Panc1 (cell line): ENCODE data around the gene OR12D1. TPM values are rescaled to one million over a fixed set of nuclear protein-coding genes. Genes with fewer than 3 reads are reported as not detected.

ENCODE experiments used
- ATAC-seq: fragments of 200-7000 bp; cut with Tn5 transposase; 2 replicates; pipeline ENCODE4 v1.9.1; 2020; ENCODE audit warnings: mild to moderate bottlenecking, moderate library complexity
- Bru-seq: library from RNA; stranded (reverse); fragments of 400-500 nt; gene quantifications from one replicate; lab custom pipeline; 2021; lab: Mats Ljungman, UMichigan
- BruChase-seq, 2 experiments: library from RNA; stranded (reverse); fragments of 400-500 nt; gene quantifications; one replicate each; lab custom pipeline; 2021; lab: Mats Ljungman, UMichigan
- BruUV-seq: library from RNA; stranded (reverse); fragments of 400-500 nt; replicated peaks from 2 replicates; lab custom pipeline; 2021; lab: Mats Ljungman, UMichigan
- CTCF ChIA-PET: fragments of 300-600 bp; sonication (Branson Sonifier 250); formaldehyde crosslinking; loops from one replicate; lab custom pipeline; 2022; ENCODE audit warnings: antibody characterized with exemption; lab: Charles Lee
- POLR2A ChIA-PET: fragments of 300-600 bp; sonication (Branson Sonifier 250); formaldehyde crosslinking; loops from one replicate; lab custom pipeline; 2022; ENCODE audit warnings: antibody characterized with exemption; lab: Charles Lee
- DNase-seq: peaks from one replicate; pipeline ENCODE4 v3.0.0-alpha.2; 2010; ENCODE audit warnings: low read depth, low spot score
- H3K27ac ChIP-seq: 2 replicates; pipeline ENCODE4 v1.5.1; 2011; ENCODE audit warnings: mild to moderate bottlenecking, low read length, inconsistent platforms
- H3K27me3 ChIP-seq: fragments of 200-500 bp; sonication (Bioruptor generic); 2 replicates; pipeline ENCODE4 v1.6.0; 2014; ENCODE audit warnings: low read length, inconsistent platforms; ENCODE audit not compliant: control insufficient read depth, insufficient read depth
- H3K36me3 ChIP-seq: fragments of 200-500 bp; sonication (Bioruptor generic); 2 replicates; pipeline ENCODE4 v1.5.1; 2014; ENCODE audit warnings: inconsistent platforms, mild to moderate bottlenecking, low read length, moderate library complexity; ENCODE audit not compliant: control insufficient read depth, insufficient read depth
- H3K4me1 ChIP-seq: 2 replicates; pipeline ENCODE4 v1.5.1; 2011; ENCODE audit warnings: inconsistent platforms, mild to moderate bottlenecking, low read length, moderate library complexity; ENCODE audit not compliant: control insufficient read depth, insufficient read depth
- H3K4me3 ChIP-seq, 2 experiments: 2 replicates each; pipeline ENCODE4 v1.5.1; 2011 to 2012; ENCODE audit warnings: low read depth in 2 of 2, low read length in 2 of 2, mild to moderate bottlenecking in 2 of 2, inconsistent platforms in 1 of 2, moderate library complexity in 1 of 2
- H3K9me3 ChIP-seq: fragments of 200-500 bp; sonication (Bioruptor generic); 2 replicates; pipeline ENCODE4 v1.5.1; 2014; ENCODE audit warnings: low read depth, mild to moderate bottlenecking, inconsistent platforms, low read length, moderate library complexity; ENCODE audit not compliant: control insufficient read depth, insufficient read depth
- CTCF ChIP-seq: fragments of 450-650 bp; IDR thresholded peaks from 2 replicates; pipeline ENCODE4 v1.5.1; 2017; ENCODE audit warnings: mild to moderate bottlenecking
- POLR2AphosphoS5 ChIP-seq: IDR thresholded peaks from 2 replicates; pipeline ENCODE4 v1.6.1; 2012; ENCODE audit warnings: mild to moderate bottlenecking, low read depth, low read length, moderate library complexity
- SIN3A ChIP-seq: IDR thresholded peaks from 2 replicates; pipeline ENCODE4 v1.6.1; 2012; ENCODE audit warnings: low read depth, mild to moderate bottlenecking, low read length, moderate library complexity, borderline replicate concordance; ENCODE audit not compliant: insufficient read depth
- TCF7L2 ChIP-seq: IDR thresholded peaks from 2 replicates; pipeline ENCODE4 v1.6.1; 2011; ENCODE audit warnings: mild to moderate bottlenecking, low read depth, low read length, inconsistent platforms
- in situ Hi-C: cut with HindIII; loops from 2 replicates; pipeline ENCODE4 v1.10.0; 2016; ENCODE audit warnings: low sequenced_read_pairs, low pct_unique_long_range_greater_than_20kb
- intact Hi-C: fragments of 100-400 bp; cut with micrococcal nuclease; formaldehyde crosslinking; loops from one replicate; pipeline ENCODE4 v1.10.0; 2022; ENCODE audit not compliant: unreplicated experiment
- long read RNA-seq: library from polyadenylated mRNA; unstranded; transcript quantifications from one replicate; pipeline ENCODE4 v2.0.0, GENCODE V29; 2021; ENCODE audit not compliant: unreplicated experiment
- polyA plus RNA-seq: library from polyadenylated mRNA; unstranded; fragments of >200 nt; gene quantifications from one replicate; pipeline ENCODE4 v1.2.1, GENCODE V29; 2012; ENCODE audit warnings: missing spikeins; ENCODE audit not compliant: insufficient read length
- total RNA-seq: library from RNA; stranded (reverse); gene quantifications from one replicate; pipeline ENCODE4 v1.2.1, GENCODE V29; 2021; ENCODE audit not compliant: unreplicated experiment
- TF ChIP-seq, protein P1 (sequence below), 2 experiments: IDR thresholded peaks; 2 replicates each; pipeline ENCODE4 v1.6.1; 2011 to 2012; ENCODE audit warnings: low read depth in 2 of 2, control low read depth in 1 of 2, low read length in 1 of 2, mild to moderate bottlenecking in 1 of 2, moderate library complexity in 1 of 2; ENCODE audit not compliant: insufficient read depth in 1 of 2

Gene OR12D1
- total RNA-seq, result not detected
- polyA plus RNA-seq, result not detected
- percentile 13 among the genes with signal in this experiment for Bru-seq, nascent RNA
- not detected for BruChase-seq, experiment 1, labeled RNA remaining after a 2-hour chase
- BruChase-seq, experiment 2, labeled RNA remaining after a 6-hour chase, result percentile 14 among the genes with signal in this experiment
- long read RNA-seq, result 0 reads

- no peaks in the 10 kb centered on the region for H3K36me3 ChIP-seq
- intact Hi-C loops, result no loop called here
- H3K27ac ChIP-seq, result no peak within 1 kb of the TSS
- in situ Hi-C loops, result no loop called here
- no peak for ATAC-seq
- TF ChIP-seq, protein P1, sequence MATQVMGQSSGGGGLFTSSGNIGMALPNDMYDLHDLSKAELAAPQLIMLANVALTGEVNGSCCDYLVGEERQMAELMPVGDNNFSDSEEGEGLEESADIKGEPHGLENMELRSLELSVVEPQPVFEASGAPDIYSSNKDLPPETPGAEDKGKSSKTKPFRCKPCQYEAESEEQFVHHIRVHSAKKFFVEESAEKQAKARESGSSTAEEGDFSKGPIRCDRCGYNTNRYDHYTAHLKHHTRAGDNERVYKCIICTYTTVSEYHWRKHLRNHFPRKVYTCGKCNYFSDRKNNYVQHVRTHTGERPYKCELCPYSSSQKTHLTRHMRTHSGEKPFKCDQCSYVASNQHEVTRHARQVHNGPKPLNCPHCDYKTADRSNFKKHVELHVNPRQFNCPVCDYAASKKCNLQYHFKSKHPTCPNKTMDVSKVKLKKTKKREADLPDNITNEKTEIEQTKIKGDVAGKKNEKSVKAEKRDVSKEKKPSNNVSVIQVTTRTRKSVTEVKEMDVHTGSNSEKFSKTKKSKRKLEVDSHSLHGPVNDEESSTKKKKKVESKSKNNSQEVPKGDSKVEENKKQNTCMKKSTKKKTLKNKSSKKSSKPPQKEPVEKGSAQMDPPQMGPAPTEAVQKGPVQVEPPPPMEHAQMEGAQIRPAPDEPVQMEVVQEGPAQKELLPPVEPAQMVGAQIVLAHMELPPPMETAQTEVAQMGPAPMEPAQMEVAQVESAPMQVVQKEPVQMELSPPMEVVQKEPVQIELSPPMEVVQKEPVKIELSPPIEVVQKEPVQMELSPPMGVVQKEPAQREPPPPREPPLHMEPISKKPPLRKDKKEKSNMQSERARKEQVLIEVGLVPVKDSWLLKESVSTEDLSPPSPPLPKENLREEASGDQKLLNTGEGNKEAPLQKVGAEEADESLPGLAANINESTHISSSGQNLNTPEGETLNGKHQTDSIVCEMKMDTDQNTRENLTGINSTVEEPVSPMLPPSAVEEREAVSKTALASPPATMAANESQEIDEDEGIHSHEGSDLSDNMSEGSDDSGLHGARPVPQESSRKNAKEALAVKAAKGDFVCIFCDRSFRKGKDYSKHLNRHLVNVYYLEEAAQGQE (IDR thresholded peaks at IDR 0.05; ENCODE audit: insufficient read depth in 1 of 2, low read depth in 2 of 2, low read length in 1 of 2), result no peak
- TF ChIP-seq SIN3A (no peak), TCF7L2 (no peak), POLR2AphosphoS5 (no peak), CTCF (peak; percentile 22; the same call in 1 of the 2 replicates)
- CTCF ChIA-PET, result no interaction called here
- no peak for DNase-seq
- POLR2A ChIA-PET, result interaction anchor here (0.7 kb wide), 1 partner anchor 37 kb away, joined by 3 read pairs; no protein-coding TSS in a partner anchor
- no peak within 1 kb of the TSS for H3K4me3 ChIP-seq
- no TSS peak for BruUV-seq
- H3K9me3 ChIP-seq, result no peaks in the 10 kb centered on the region
- 0 out of 2 replicates have a peak, but pooled peaks cover 6% of the 10 kb centered on the region for H3K27me3 ChIP-seq
- no peaks in the 10 kb centered on the region for H3K4me1 ChIP-seq
Measured at GRCh38 chr6:29414588-29414987, at the start of gene OR12D1. OR12D1 (plus strand) TSS chr6:29414928.

- CTCF ChIA-PET, result no interaction called here
- ATAC-seq, result no peak
- POLR2A ChIA-PET, result no interaction called here
- intact Hi-C loops, result no loop called here
- no TSS peak for BruUV-seq
- Histone ChIP-seq H3K27me3 (no peaks in the 10 kb centered on the region), H3K36me3 (no peaks in the 10 kb centered on the region), H3K4me3 (no peak within 1 kb of the TSS), H3K4me1 (no peaks in the 10 kb centered on the region), H3K9me3 (no peaks in the 10 kb centered on the region), H3K27ac (no peak within 1 kb of the TSS)
- TF ChIP-seq, protein P1 (IDR thresholded peaks at IDR 0.05; ENCODE audit: insufficient read depth in 1 of 2, low read depth in 2 of 2, low read length in 1 of 2), result no peak
- no peak for TF ChIP-seq CTCF
- TF ChIP-seq TCF7L2, result no peak
- no peak for TF ChIP-seq POLR2AphosphoS5
- TF ChIP-seq SIN3A, result no peak
- in situ Hi-C loops, result no loop called here
- no peak for DNase-seq
Measured at GRCh38 chr6:29368765-29369164, 46.0 kb upstream of the OR12D1 start, which contains the start of gene OR5V1. OR5V1 (minus strand) TSS chr6:29368865; CDS start chr6:29356195, 12,670 bp downstream.
